Measurements from ENCODE around the gene FAM107A.
A peak's percentile ranks its signal among the peaks of the same experiment; 100 is the strongest.
"Not testable (repeated sequence)": the region's sequence is repeated elsewhere in the genome, so short reads cannot be mapped to it uniquely, and the experiment has no call there.

The FAM107A gene

GRCh38 chr3:58532794-58533220 is 44.4 kb downstream of the FAM107A start:
- H3K4me3 ChIP-seq, result no peak overlapping the region
- no peak overlapping the region for H3K9ac ChIP-seq
- no peaks in the 10 kb centered on the region for H3K36me3 ChIP-seq
- no peaks in the 10 kb centered on the region for H4K20me1 ChIP-seq
- TF ChIP-seq Cebpa-rat (IDR thresholded peaks at IDR 0.05), result no peak
- no peak overlapping the region for H3K27ac ChIP-seq
- H3K4me2 ChIP-seq, result no peak overlapping the region
- peaks cover 42% of the 10 kb centered on the region for H3K4me1 ChIP-seq
- no peaks in the 10 kb centered on the region for H3K9me3 ChIP-seq
- no peaks in the 10 kb centered on the region for H3K27me3 ChIP-seq

- Histone ChIP-seq H3K9me3 (no peaks in the 10 kb centered on the region), H4K20me1 (no peaks in the 10 kb centered on the region), H3K4me1 (peaks cover 42% of the 10 kb centered on the region), H3K4me2 (peak overlapping the region; percentile 78), H3K27me3 (no peaks in the 10 kb centered on the region), H3K9ac (no peak overlapping the region), H3K4me3 (no peak overlapping the region), H3K27ac (no peak overlapping the region), H3K36me3 (no peaks in the 10 kb centered on the region)
- no peak for TF ChIP-seq Cebpa-rat (IDR thresholded peaks at IDR 0.05)
Observed at GRCh38 chr3:58531956-58532355, 45.2 kb downstream of the FAM107A start.

- TF ChIP-seq Cebpa-rat (IDR thresholded peaks at IDR 0.05), result no peak
- no peak overlapping the region for H3K27ac ChIP-seq
- H3K36me3 ChIP-seq, result no peaks in the 10 kb centered on the region
- no peaks in the 10 kb centered on the region for H4K20me1 ChIP-seq
- H3K9me3 ChIP-seq, result no peaks in the 10 kb centered on the region
- H3K27me3 ChIP-seq, result no peaks in the 10 kb centered on the region
- no peak overlapping the region for H3K4me3 ChIP-seq
- H3K9ac ChIP-seq, result no peak overlapping the region
- peak overlapping the region; percentile 78 for H3K4me2 ChIP-seq
- H3K4me1 ChIP-seq, result peaks cover 42% of the 10 kb centered on the region
Observed at GRCh38 chr3:58531555-58531954, 45.6 kb downstream of the FAM107A start.

- TF ChIP-seq Cebpa-rat (IDR thresholded peaks at IDR 0.05), result no peak
- H4K20me1 ChIP-seq, result no peaks in the 10 kb centered on the region
- peak overlapping the region; percentile 78 for H3K4me2 ChIP-seq
- 0 out of 2 replicates have a peak overlapping the region, but pooled peaks have one; percentile 5 for H3K27ac ChIP-seq
- H3K9me3 ChIP-seq, result no peaks in the 10 kb centered on the region
- no peaks in the 10 kb centered on the region for H3K27me3 ChIP-seq
- no peaks in the 10 kb centered on the region for H3K36me3 ChIP-seq
- H3K4me3 ChIP-seq, result no peak overlapping the region
- peaks cover 42% of the 10 kb centered on the region for H3K4me1 ChIP-seq
- H3K9ac ChIP-seq, result 0 out of 2 replicates have a peak overlapping the region, but pooled peaks have one; percentile 8
Observed at GRCh38 chr3:58530354-58530865, 46.8 kb downstream of the FAM107A start.

- no peak for TF ChIP-seq Cebpa-rat (IDR thresholded peaks at IDR 0.05)
- no peaks in the 10 kb centered on the region for H3K27me3 ChIP-seq
- no peaks in the 10 kb centered on the region for H3K9me3 ChIP-seq
- H3K27ac ChIP-seq, result no peak overlapping the region
- no peaks in the 10 kb centered on the region for H4K20me1 ChIP-seq
- no peak overlapping the region for H3K4me2 ChIP-seq
- H3K9ac ChIP-seq, result no peak overlapping the region
- H3K4me3 ChIP-seq, result no peak overlapping the region
- H3K36me3 ChIP-seq, result no peaks in the 10 kb centered on the region
- H3K4me1 ChIP-seq, result peaks cover 42% of the 10 kb centered on the region
Observed at GRCh38 chr3:58529516-58530353, 47.5 kb downstream of the FAM107A start.

- H3K4me2 ChIP-seq, result 0 out of 2 replicates have a peak overlapping the region, but pooled peaks have one; percentile 23
- H3K4me3 ChIP-seq, result no peak overlapping the region
- no peak overlapping the region for H3K27ac ChIP-seq
- H3K9me3 ChIP-seq, result no peaks in the 10 kb centered on the region
- no peak for TF ChIP-seq Cebpa-rat (IDR thresholded peaks at IDR 0.05)
- no peaks in the 10 kb centered on the region for H3K27me3 ChIP-seq
- no peak overlapping the region for H3K9ac ChIP-seq
- no peaks in the 10 kb centered on the region for H3K36me3 ChIP-seq
- no peaks in the 10 kb centered on the region for H4K20me1 ChIP-seq
- peaks cover 42% of the 10 kb centered on the region for H3K4me1 ChIP-seq
Observed at GRCh38 chr3:58528629-58529028, 48.6 kb downstream of the FAM107A start.

- H3K4me2 ChIP-seq, H3K4me3 ChIP-seq, H3K9me3 ChIP-seq, H3K27me3 ChIP-seq, H3K36me3 ChIP-seq, H4K20me1 ChIP-seq, H3K9ac ChIP-seq, H3K27ac ChIP-seq: not testable (repeated sequence)
- peaks cover 35% of the 10 kb centered on the region for H3K4me1 ChIP-seq
Observed at GRCh38 chr3:58527440-58527839, 49.8 kb downstream of the FAM107A start.

GRCh38 chr3:58526515-58526957 is 50.7 kb downstream of the FAM107A start:
- Histone ChIP-seq H4K20me1 (no peaks in the 10 kb centered on the region), H3K27ac (no peak overlapping the region), H3K36me3 (no peaks in the 10 kb centered on the region), H3K27me3 (no peaks in the 10 kb centered on the region), H3K4me1 (peaks cover 26% of the 10 kb centered on the region), H3K9me3 (no peaks in the 10 kb centered on the region), H3K4me3 (no peak overlapping the region), H3K4me2 (no peak overlapping the region), H3K9ac (no peak overlapping the region)
- TF ChIP-seq Cebpa-rat (IDR thresholded peaks at IDR 0.05), result no peak

GRCh38 chr3:58524326-58524888 is 52.8 kb downstream of the FAM107A start:
- H3K4me1 ChIP-seq, result peaks cover 11% of the 10 kb centered on the region
- no peak overlapping the region for H3K27ac ChIP-seq
- TF ChIP-seq Cebpa-rat (IDR thresholded peaks at IDR 0.05), result no peak
- no peak overlapping the region for H3K4me2 ChIP-seq
- H3K36me3 ChIP-seq, result no peaks in the 10 kb centered on the region
- no peaks in the 10 kb centered on the region for H3K27me3 ChIP-seq
- no peaks in the 10 kb centered on the region for H3K9me3 ChIP-seq
- no peak overlapping the region for H3K4me3 ChIP-seq
- no peaks in the 10 kb centered on the region for H4K20me1 ChIP-seq
- H3K9ac ChIP-seq, result no peak overlapping the region

- H3K9me3 ChIP-seq, result no peaks in the 10 kb centered on the region
- H3K4me1 ChIP-seq, result no peaks in the 10 kb centered on the region
- H3K4me3 ChIP-seq, result no peak overlapping the region
- H3K27me3 ChIP-seq, result no peaks in the 10 kb centered on the region
- no peaks in the 10 kb centered on the region for H3K36me3 ChIP-seq
- no peak overlapping the region for H3K4me2 ChIP-seq
- TF ChIP-seq Cebpa-rat (IDR thresholded peaks at IDR 0.05), result no peak
- no peak overlapping the region for H3K27ac ChIP-seq
- no peak overlapping the region for H3K9ac ChIP-seq
- H4K20me1 ChIP-seq, result no peaks in the 10 kb centered on the region
Observed at GRCh38 chr3:58522759-58523425, 54.3 kb downstream of the FAM107A start.
